Keratinocyte (primary cell): ENCODE measurements around the gene UPB1.

Experiments used
- CTCF ChIP-seq, 3 experiments: IDR thresholded peaks in 1 of 3; conservative IDR thresholded peaks in 1 of 3; optimal IDR thresholded peaks in 1 of 3; 2 replicates in 2 of 3; 3 replicates in 1 of 3; pipeline versions ENCODE3 to v1.5.1; 2011; ENCODE audit warnings: low read length in 3 of 3, mild to moderate bottlenecking in 3 of 3, moderate library complexity in 2 of 3, control low read depth in 1 of 3, inconsistent platforms in 1 of 3; ENCODE audit not compliant: insufficient read depth in 2 of 3; ENCODE audit errors: extremely low read depth in 1 of 3
- EZH2 ChIP-seq: IDR thresholded peaks from one replicate; pipeline ENCODE4 v1.6.1; 2012; ENCODE audit warnings: inconsistent platforms, mild to moderate bottlenecking, low read length, moderate library complexity

- no peak for TF ChIP-seq CTCF (optimal IDR thresholded peaks at IDR 0.05 in 1 of 3, IDR thresholded peaks at IDR 0.05 in 1 of 3, conservative IDR thresholded peaks at IDR 0.05 in 1 of 3; ENCODE audit: extremely low read depth in 1 of 3, insufficient read depth in 2 of 3, low read length in 3 of 3)
- TF ChIP-seq EZH2: no peak
Measured at GRCh38 chr22:24559471-24559870, 64.3 kb downstream of the UPB1 start.
